ENCODE data around the gene SOX8.

Gene SOX8

GRCh38 chr16:969508-970385 lies 11.8 kb upstream of the SOX8 start:
- in situ Hi-C loops (cut with MboI; ENCODE audit: low sequenced_read_pairs, unreplicated experiment) = no loop called here
- DNase-seq (ENCODE audit: low spot score) = no peak
- TF ChIP-seq CTCF (IDR thresholded peaks at IDR 0.05; ENCODE audit: borderline replicate concordance, control extremely low read depth, extremely low read depth, insufficient read depth, missing control alignments) = no peak

- no peak for TF ChIP-seq CTCF (IDR thresholded peaks at IDR 0.05; ENCODE audit: borderline replicate concordance, control extremely low read depth, extremely low read depth, insufficient read depth, missing control alignments)
- DNase-seq (ENCODE audit: low spot score) = no peak
- in situ Hi-C loops (cut with MboI; ENCODE audit: low sequenced_read_pairs, unreplicated experiment) = no loop called here
These were observed 11.2 kb upstream of the SOX8 start for GRCh38 chr16:970386-970765.

GRCh38 chr16:970766-971581 lies 10.6 kb upstream of the SOX8 start, which contains the start of gene LMF1:
Gene LMF1, minus strand, starts transcription at chr16:970984. Its CDS starts 4 bp downstream, at chr16:970980.
- in situ Hi-C loops (cut with MboI; ENCODE audit: low sequenced_read_pairs, unreplicated experiment) = no loop called here

GRCh38 chr16:971582-971905 lies 10.0 kb upstream of the SOX8 start:
- no peak for DNase-seq (ENCODE audit: low spot score)
- no peak for TF ChIP-seq CTCF (IDR thresholded peaks at IDR 0.05; ENCODE audit: borderline replicate concordance, control extremely low read depth, extremely low read depth, insufficient read depth, missing control alignments)
- in situ Hi-C loops (cut with MboI; ENCODE audit: low sequenced_read_pairs, unreplicated experiment) = no loop called here

More at GRCh38 chr16:970766-971581, 10.6 kb upstream of the SOX8 start, which contains the start of gene LMF1:
- TF ChIP-seq CTCF (IDR thresholded peaks at IDR 0.05; ENCODE audit: borderline replicate concordance, control extremely low read depth, extremely low read depth, insufficient read depth, missing control alignments) = no peak
- peak; percentile 100 for DNase-seq (ENCODE audit: low spot score)

GRCh38 chr16:971981-972315 lies 9.6 kb upstream of the SOX8 start:
- in situ Hi-C loops (cut with MboI; ENCODE audit: low sequenced_read_pairs, unreplicated experiment) = no loop called here
- no peak for DNase-seq (ENCODE audit: low spot score)
- TF ChIP-seq CTCF (IDR thresholded peaks at IDR 0.05; ENCODE audit: borderline replicate concordance, control extremely low read depth, extremely low read depth, insufficient read depth, missing control alignments) = no peak

GRCh38 chr16:972316-973002 lies 9.1 kb upstream of the SOX8 start:
- no peak for TF ChIP-seq CTCF (IDR thresholded peaks at IDR 0.05; ENCODE audit: borderline replicate concordance, control extremely low read depth, extremely low read depth, insufficient read depth, missing control alignments)
- no peak for DNase-seq (ENCODE audit: low spot score)
- in situ Hi-C loops (cut with MboI; ENCODE audit: low sequenced_read_pairs, unreplicated experiment) = no loop called here

All from GM13976 (cell line).